GM03348 (cell line): Measurements from ENCODE around the gene GPRC5B.
A peak's percentile ranks its signal among the peaks of the same experiment; 100 is the strongest.

Experiments
- DNase-seq: peaks from one replicate; pipeline ENCODE4 v3.0.0; 2012; ENCODE audit warnings: low spot score

GPRC5B gene

DNA sequence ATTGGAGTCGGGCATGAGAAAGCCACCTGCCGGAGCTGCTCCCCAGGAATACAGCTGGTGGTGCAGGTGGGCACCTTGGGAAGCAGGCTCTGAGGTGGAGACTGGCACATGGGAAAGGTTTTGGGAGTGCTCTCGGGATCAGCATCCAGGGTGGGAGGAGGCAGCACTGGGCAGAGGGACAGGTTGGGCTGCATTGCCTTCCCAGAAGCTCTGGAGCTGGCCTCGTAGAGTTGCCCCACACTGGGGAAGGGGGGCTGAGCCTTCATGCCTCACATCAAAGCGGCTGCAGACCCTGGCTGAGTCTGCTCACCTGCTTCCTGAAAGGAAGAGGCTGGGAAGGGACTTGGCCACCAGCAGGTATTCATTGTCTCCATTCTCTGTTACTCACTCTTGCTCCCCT, 13.5 kb upstream of the GPRC5B start:
- DNase-seq: no peak

DNA sequence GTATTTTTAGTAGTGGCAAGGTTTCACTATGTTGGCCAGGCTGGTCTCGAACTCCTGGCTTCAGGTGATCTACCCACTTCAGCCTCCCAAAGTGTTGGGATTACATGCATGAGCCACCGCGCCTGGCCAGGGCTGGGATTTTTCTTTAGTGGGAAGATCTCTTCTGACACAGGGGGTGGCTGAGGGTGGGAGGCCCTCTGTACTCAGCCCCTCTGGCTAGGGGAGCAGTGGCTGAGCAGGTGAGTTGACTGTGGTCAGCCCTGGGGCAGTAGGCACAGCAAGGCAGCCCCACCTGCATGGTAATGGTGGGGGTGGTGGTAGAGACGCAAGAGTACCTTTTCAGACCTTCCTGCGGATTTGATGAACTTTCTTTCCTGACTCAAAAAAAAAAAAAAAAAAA, 12.3 kb upstream of the GPRC5B start:
- DNase-seq: no peak

DNA sequence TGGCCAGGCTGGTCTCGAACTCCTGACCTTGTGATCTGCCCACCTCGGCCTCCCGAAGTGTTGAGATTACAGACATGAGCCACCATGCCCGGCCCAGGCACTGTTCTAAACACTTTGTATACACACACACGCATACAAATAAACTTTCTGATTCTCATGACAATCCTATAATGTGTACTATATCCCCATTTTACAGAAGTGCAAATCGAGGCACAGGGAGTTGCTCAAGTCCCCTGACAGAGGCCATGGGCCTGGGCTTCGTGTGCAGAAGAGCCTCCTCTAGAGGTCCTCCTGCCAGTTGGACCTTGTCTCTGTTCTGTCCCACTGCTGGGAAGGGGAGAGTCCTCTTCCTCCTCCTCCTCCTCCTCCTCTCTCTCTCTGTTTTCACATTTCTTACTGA, 9.9 kb upstream of the GPRC5B start:
- no peak for DNase-seq

DNA sequence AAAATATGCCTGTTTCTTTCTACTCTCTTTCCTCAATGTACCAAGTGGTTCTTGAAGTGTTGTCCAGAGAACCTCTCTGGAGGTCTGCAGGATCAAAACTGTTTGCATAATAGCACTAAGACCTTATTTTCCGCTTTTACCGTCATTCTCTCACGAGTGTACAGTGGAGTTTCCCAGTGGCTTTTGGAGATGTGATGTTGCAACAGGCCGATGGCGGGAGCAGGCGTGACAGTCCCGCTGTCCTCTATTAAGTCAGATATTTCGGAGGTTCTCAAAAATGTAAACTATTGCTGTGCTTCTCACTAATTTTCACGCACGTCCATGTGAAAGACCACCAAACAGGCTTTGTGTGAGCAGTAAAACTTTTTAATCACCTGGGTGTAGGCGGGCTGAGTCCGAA, 8.3 kb upstream of the GPRC5B start:
- no peak for DNase-seq

DNA sequence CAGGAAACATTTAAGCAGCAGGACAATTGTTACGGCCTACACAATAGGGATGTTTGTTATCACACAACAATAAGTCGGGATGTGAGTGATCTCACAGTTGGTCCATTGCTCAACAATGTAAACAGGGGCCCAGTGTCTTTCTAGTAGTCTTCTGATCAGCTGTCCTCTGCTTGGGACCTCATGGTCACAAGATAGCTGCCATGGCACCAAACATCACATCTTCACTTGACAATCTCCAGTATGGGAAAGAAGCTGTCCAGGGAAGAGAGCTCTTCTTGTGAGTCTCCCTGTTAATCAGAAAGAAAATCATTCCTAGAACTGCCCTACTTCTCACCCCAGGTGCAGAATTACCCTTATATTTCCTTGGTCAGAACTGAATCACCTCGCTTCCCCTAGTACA, 6.3 kb upstream of the GPRC5B start:
- no peak for DNase-seq

DNA sequence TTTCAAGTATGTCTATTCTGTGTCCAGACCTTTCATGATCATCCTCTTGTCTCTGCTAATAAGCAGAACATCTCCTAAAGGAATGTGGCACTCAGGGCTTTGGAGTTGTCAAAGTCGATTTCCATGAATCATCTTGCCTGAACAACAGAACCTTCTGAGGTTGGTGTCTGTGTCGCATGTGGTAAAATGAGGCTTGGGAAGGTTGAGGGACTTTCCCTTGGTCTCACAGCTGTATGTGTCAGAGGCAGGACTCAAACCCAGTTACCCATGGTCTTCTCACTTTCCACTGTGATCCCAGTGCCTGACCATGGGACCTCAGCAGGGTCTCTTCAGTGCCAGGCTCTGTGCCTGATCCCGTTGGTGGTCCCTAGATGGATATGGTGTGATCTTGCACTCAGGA, 4.2 kb upstream of the GPRC5B start:
- DNase-seq: no peak

DNA sequence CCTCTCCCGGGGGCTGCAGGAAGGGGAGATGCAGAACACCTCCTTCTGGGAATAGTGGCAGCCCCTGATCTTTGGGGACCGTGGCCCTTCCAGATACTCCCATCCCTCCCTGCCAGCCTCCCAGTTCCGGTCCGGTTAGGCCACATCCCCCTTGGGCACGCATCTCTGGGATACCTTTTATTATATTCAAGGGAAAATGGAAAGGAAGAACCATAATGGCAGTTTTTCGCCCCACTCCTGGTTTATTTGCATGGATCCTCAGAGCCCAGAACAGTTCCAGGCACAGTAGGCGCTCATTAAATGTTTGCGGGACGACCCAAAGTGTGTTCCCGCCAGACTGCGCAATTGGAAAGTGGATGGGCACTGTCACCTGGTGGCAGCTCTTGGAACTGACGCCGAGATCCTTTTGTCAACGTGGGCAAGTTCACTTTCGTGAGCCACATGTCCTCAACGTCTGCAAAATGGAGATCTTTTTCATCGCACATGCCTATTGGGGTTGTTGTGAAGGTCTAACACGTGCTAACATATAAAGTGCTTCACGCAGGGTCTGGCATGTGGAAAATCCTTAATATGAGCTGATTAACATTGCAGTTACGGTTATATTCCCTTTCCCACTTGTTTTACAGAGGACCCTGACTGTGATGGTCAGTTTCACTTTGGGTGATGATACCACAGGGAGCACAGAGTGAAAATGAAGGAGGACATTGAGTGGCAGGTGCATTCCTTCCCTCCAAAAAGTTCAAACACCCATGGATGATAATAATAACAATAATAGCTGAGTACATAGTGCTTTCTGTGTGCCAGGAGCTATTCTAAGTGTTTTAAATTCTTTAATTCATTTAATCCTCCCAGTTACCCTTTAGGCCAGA, 1.7 kb upstream of the GPRC5B start:
- peak; percentile 82 for DNase-seq

DNA sequence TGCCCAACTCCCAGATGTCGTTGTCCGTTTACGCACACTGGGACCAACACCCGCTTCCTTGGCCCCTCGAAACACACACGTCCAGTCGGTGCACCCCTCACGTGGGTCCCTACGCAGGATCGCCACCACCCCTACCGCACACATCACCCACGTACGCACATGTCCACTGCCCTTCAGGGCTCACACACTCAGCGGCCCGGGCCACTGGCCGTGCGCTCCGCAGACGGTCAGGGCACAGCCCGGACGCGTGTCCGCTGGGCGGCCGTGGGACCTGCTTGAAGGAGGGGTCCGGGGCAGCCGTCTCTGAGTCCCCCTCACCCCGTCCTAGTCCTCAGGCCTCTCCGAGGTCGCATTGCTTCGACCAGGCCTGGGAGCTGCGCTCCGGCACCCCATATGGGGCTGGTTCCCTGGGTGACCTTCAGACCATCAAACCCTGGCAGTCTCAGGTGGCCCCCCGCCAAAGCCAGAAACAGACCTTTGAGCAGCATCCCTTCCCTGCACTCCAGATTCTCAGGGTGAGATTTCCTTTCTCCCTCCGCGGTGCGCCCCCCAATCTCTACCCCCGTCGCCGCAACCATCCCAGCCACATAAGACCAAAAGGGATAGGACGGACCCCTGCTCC, 914 bp upstream of the GPRC5B start:
- DNase-seq: no peak

DNA sequence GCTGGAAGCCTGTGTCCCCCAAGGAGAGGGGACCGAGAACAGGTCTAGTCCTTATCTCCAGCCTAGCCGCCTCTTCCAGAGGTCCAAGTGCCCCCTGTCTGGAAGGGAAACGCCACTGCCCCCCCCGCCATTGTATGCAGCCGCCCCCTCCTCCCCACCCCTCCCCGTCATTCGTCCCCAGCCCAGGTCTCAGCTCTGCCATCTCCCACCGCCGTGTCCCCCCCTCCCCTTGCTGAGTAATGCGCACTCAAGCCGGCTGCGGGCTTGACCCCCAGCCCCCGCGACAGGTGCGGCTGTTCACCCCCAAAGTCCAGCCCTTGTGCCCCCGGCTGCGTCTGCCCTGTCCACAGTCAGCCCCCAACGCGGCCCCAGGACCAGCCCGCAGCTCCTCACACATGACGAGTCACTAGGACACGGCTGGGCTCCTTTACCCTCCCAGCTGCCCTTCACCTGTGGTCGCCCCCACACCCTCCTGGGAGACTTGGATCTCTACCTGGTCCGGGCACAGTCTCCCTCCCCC, 622 bp downstream of the GPRC5B start:
- DNase-seq: no peak

DNA sequence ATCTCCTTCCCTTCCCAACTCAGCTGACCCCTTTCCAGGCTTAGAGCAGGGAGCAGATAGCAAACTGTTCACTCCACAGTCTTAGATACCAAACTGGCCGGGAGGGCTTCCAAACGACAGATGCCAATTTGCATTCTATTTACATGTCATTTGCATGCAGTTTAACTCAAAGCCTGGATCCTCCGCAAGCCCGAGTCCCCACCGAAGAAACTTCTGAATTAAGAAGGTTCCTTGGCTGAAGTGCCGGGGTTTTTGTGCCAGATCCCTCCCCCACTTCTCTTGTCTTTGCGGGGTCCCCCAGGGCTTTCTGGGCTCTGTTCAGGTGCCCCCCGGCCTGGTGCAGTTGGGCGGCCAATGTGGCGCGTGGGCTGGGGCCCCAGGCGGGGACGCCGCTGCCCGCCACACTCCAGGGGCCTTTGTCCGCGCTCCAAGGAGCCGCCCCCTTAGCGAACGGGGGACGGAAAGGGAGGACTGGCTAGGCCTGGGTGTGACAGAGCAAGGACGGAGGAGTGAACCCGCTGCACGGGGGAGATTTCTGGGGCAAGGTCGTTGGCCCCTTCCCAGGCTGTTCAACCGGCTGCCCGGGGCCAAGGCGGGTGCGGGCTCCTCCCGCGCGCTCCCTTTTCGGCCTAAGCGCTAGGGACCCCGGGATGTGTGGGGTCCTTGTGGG, 1.2 kb downstream of the GPRC5B start:
- no peak for DNase-seq

DNA sequence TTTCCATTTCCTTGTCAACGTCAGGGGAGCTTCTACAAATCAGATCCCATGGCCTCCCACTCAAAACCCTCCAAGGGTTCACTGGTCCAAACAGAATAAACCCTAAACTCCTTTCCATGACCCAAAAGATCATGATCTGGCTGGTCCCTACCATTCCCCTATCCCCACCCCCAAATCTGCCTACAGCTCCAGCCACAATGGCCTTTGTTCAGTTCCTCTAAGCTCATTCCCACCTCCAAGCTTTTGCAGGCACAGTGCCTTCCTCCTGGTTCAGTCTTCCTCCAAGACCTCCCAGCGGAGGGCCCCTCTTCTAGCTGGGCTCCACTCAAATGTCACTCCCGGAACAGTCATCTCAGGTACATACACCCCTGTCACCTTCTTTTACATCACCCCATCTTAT, 2.0 kb downstream of the GPRC5B start:
- DNase-seq: no peak

DNA sequence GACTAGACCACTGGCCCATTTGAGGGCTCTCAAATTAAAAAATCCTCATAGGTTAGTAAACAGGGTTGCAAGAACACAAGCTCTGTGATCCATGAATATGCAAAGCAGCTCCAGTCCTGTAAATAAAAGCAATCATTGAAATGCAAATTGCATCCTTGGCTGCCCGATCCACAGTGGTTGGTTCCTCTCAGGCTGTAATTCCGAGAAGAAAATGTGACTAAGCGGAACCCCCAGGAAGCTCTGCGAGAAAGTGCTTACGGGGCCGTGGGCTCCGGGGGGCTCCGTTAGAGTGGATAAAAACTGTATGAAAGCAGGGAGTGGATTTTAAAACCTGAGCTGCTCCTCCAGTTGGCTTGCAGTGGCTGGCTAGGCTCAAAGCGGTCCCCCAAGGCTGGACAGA, 2.5 kb downstream of the GPRC5B start:
- DNase-seq: no peak

DNA sequence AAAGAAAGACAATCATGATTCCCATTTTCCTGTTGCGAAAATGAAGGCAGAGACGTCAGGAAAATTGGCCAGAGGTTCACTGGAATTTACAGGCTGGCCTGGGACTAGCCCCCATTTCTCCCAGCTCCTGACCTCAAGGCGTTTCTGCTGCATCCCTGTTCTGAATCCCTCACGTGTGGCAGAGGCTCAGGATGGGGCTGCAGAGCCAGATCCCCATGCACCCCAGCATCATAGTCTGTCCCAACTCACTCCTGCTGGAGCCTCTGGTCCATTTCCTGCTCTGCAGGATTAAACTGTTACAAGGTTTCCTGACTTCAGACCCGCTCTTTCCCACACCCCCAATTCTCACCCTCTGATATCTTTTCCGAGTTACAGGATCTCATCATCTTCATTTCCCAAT, 2.9 kb downstream of the GPRC5B start:
- no peak for DNase-seq

DNA sequence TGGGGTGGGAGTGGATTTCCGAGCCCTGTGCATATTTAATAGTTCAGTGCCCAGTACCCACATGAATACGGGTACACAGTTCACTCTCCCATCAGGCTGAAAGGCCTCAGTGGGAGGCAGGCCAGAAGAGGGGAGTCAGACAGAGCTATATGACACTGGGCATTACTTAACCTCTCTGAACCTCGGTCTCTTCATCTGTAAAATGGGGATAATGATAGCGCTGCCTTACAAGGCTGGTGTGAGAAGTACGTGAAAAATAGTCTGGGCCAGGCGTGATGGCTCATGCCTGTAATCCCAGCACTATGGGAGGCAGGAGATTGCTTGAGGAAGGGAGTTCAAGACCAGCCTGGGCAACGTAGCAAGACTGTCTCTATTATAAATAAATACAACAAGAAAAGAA, 3.6 kb downstream of the GPRC5B start:
- DNase-seq: no peak

DNA sequence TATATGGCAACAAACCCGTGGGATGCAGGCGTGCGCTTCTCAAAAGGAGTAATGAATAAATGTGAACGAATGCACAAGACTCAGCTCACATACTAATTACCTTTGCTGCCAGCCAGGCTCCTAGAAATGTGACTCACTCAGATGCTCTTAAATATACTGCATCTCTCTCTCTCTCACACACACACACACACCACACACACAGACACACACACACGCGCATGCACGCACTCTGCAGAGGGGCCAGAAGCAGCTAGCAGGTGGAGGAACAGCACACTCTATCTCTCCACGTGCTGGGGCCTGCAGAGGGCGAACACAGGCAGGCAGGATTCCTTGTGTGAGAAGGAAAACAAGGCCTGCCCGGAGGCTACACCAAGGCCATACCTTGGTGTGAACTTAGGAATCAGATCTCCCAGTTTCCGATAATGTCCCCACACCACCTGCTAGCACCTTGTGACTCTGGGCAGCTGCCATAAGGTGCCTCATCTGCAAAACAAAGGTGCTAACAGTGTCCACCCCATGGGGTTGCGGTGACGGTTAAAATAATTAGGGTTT, 5.3 kb downstream of the GPRC5B start:
- DNase-seq: no peak

DNA sequence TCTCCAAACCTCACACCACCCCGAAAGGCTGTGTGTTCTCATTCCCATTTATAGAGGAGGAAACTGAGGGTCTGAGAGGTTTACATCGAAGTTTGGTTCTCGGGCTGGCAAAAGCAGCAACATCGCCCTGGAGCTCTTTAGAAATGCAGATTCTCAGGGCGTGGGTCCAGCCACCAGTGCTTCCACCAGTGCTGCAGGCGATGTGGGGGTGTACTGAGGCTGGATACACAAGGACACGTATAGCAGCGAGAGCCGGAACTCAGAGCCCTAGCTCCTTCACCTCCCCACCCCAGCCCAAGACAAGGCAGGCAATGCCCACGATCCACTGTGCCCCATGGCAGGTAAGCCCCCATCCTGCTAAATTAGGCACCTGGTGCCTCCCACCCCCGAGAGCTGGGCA, 5.9 kb downstream of the GPRC5B start:
- DNase-seq: no peak

DNA sequence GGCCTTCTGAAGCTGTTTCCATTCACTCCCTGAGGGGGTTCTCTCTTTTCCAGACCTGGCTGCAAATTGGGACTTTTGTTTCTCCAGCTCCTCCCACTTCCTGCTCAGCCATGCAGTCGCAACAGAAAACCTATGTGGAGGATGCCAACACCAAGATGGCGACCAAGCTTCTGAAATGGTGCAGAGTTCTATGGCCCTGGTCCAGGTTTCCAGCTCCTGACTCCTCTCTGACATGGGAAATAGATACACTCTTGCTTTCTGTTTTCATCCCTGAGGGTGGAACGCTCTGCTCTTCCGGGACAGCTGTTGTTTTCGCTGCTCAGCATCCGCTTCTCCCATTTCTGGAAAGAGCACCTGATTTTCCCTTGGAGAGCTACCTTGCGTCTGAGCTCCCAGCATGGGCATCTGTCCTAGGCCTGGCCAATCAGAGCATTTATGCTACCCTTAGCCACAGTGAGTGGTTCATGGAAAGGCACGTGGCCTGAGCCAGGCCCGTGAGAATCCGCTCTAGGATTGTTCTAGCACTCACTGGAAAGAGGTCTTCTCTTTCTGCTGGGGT, 8.1 kb downstream of the GPRC5B start:
- no peak for DNase-seq

DNA sequence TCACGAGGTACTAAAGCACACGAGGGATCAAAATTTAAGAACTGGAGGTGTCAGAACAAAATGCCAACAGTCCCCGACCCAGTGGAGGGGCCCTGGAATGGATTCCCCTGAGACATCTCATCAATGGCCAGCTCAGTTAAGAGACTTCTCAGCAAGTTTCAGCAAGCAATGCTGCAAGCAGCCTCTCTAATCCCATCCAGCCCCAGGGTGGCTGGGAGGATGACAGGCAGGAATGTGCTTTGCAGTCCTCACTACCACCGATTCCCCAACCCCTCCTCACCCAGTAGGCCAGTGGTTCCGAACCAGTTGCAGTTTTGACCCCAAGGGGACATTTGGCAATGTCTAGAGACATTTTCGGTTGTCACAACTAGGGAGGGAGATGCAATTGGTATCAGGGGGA, 8.7 kb downstream of the GPRC5B start:
- DNase-seq: no peak

DNA sequence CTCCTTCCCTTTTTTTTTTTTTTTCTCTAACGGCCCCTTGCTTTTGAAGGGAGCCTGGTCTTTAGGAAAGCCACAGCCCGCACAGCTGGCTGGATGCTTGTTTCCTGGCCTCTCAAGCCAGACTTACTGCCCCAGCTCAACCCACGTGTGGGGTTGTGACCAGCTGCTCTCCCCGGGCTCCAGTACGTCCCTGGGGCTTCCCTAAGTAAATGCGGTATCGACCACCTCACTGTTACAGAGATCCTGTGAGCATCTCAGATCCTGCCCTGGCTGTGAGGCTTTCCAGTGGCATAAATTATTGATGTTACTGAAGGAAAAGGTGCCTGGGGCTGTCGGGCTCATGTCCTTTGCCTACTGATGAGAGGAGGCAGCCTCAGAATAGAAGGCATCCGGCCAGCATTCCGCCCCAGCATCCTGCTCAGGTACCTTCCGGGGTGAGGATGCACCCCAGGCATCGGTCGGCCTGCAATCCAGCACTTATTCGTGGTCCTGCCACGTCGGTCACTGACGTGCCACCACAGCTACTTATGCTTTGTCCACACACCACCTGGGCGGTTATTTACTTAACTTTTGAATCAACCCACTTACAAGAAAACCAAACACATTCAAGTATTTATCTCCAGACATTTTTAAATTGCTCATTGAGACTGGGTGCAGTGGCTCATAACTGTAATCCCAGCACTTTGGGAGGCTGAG, 9.6 kb downstream of the GPRC5B start:
- DNase-seq: no peak

DNA sequence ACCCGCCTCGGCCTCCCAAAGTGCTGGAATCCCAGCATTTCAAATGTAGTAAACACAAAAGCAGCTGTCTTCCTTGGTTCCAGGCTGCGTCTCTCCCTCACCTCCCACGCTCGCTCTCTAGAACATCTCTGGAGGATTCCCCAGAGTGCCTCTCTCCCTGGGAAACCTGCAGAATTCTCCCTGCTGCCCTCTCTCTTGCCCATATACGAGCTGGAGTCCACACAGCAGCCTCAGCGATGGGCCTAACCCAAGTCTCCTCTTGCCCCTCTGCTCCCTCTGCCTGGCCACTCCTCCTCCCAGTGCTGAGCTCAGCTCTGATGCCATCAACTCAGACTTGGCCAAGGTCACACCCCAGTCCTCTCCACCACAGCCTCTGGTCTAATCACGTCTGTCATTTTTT, 10.6 kb downstream of the GPRC5B start:
- DNase-seq: no peak

DNA sequence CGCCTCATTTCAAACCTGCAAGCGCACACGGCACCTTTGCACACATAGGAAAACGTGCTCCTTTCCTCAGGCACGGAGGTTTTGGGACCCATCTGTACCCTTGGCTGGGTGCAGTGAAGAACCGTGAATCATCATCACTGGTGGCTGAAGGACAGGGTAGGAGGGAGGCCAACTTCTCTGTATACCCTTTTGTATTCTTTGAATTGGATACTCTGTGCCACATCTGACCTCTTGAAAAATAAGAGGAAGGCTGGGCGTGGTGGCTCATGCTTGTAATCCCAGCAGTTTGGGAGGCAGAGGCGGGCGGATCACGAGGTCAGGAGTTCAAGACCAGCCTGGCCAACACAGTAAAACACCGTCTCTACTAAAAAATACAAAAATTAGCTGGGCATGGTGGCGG, 11.7 kb downstream of the GPRC5B start:
- no peak for DNase-seq
